GM19023 (cell line): ENCODE results near the gene ASIP.
"Not testable (repeated sequence)": the region's sequence is repeated elsewhere in the genome, so short reads cannot be mapped to it uniquely, and the experiment has no call there.

ENCODE experiments used
- ATAC-seq: cut with Tn5 transposase; IDR thresholded peaks from one replicate; pipeline ENCODE4 v1.9.1; 2021; ENCODE audit warnings: mild to moderate bottlenecking, moderate library complexity; ENCODE audit not compliant: unreplicated experiment

The ASIP gene

GRCh38 chr20:34242015-34242414, 792 bp downstream of the ASIP start:
- not testable (repeated sequence) for ATAC-seq

- ATAC-seq = no peak
Measured at GRCh38 chr20:34242879-34243278, 1.7 kb downstream of the ASIP start.

GRCh38 chr20:34243377-34243776, 2.2 kb downstream of the ASIP start:
- ATAC-seq = no peak

- no peak for ATAC-seq
Measured at GRCh38 chr20:34246126-34246626, 5.0 kb downstream of the ASIP start.

- no peak for ATAC-seq
Measured at GRCh38 chr20:34249291-34249690, 8.1 kb downstream of the ASIP start.

DNA sequence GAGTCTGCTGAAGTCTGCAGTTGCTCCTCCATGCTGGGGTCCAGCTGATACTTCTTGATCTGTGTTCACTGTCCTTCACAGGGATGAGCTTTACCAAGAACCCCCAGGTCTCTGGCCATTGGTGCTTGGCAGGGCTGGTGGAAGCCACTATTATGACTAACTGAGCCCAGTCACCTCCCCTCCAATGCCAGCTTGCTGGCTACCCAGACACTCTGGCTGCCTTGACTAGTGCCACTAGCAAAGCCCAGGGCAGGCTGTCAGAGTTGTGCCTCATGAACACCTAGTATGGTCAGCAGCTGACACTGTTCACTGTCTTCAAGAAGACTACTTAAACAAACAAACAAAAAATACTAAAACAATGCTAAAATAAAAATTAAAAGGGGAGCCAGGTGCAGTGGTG, 8.8 kb downstream of the ASIP start:
- no peak for ATAC-seq

DNA sequence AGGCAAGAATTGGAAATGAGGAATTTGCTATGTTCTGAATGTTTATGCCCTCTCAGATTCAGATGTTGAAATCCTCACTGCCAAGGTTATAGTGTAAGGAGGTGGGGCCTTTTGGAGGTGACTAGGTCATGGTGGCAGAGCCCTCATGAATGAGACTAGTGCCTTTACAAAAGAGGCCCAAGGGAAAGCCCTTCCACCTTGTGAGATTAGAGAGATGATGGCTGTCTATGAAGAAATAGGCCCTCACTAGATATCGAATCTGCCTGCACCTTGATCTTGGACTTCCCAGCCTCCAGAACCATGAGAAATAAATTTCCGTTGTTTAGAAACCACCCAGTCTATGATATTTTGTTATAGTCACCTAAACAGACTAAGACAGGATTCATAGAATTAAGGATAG, 10.4 kb downstream of the ASIP start:
- ATAC-seq = no peak

- not testable (repeated sequence) for ATAC-seq
Measured at GRCh38 chr20:34252431-34253086, 11.3 kb downstream of the ASIP start.

DNA sequence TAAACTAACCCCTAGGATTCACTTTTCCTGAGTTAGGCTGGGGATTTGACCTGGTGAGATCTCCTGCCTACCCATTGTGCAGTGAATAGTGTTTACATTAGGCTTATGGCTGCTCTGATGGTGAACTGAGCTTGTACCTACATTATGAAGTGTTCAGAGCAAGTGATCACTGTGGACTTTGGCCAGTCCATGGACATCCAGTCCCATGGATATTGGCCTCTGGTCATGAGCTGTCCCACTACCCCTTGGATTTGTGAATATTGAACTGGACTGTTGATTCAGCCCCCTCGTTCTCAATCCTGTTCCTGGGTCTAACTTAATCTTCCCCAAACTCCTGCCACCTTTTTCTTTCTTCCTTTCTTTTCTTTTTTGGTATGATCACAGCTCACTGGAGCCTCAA, 13.8 kb downstream of the ASIP start:
- ATAC-seq = no peak

- no peak for ATAC-seq
Measured at GRCh38 chr20:34256629-34257124, 15.5 kb downstream of the ASIP start.

- no peak for ATAC-seq
Measured at GRCh38 chr20:34260208-34260942, 19.2 kb downstream of the ASIP start.

- ATAC-seq = no peak
Measured at GRCh38 chr20:34262488-34263288, 21.5 kb downstream of the ASIP start.

DNA sequence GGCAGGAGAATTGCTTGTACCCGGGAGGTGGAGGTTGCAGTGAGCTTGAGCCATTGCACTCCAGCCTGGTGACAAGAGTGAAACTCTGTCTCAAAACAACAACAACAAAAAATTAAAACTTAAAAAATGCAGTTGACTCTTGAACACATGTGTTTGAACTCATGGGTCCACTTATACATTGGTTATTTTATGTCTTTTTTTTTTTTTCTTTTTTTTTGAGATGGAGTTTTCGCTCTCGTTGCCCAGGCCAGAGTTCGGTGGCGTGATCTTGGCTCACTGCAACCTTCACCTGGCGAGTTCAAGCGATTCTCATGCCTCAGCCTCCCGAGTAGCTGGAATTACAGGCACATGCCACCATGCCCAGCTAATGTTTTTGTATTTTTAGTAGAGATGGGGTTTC, 22.2 kb downstream of the ASIP start:
- ATAC-seq = not testable (repeated sequence)

DNA sequence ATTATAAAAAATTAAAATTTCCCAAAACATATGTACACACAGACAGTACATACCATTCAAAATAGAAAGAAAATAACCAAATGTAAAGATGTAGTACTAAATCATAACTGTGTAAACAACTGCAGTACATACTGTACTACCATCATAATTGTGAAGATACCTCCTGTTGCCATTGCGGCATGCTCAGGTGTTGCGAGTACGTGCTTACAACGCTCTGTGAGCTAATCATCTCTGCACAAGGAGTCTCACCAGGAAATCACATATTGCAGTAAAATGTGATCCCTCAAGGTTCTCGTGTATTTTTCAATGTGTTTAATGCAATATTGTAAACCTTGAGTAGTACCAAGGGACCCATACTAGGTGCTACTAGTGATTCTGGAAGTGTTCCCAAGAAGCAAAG, 22.9 kb downstream of the ASIP start:
- ATAC-seq = no peak

GRCh38 chr20:34268145-34268544, 26.9 kb downstream of the ASIP start:
- no peak for ATAC-seq

DNA sequence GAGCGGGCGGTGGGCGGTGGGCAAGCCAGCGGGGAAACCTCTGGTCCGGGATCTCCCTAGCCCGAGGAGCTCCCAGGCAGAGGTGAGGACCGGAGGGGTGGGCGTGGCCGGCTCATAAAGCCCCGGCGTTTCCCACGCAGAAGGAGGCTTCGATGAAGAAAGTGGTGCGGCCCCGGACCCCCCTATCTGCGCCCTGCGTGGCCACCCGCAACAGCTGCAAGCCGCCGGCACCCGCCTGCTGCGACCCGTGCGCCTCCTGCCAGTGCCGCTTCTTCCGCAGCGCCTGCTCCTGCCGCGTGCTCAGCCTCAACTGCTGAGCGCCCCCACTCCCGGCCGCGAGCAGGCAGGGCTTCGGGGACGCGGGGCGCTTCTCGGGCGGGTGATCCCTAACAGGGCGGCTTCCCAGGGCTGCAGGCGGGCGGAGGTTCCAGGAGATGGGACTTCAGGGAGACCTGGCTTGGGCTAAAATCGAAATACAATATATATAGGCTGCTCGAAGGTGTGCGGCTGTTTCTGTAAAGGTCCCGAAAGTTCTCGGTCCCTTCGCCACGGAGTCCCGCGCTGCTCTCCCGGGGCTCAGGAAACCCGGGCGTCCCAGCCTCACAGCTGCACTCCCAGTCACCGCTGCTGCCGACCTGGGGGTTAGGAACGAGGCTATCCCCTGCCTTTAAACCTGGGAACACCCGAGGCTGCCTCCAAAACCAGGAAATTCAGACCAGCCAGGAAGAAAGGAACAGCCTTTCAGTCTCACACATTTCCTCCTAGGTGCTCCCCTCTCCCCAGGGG, 27.8 kb downstream of the ASIP start:
- ATAC-seq = no peak

GRCh38 chr20:34269996-34270627, 28.9 kb downstream of the ASIP start:
- ATAC-seq = no peak

DNA sequence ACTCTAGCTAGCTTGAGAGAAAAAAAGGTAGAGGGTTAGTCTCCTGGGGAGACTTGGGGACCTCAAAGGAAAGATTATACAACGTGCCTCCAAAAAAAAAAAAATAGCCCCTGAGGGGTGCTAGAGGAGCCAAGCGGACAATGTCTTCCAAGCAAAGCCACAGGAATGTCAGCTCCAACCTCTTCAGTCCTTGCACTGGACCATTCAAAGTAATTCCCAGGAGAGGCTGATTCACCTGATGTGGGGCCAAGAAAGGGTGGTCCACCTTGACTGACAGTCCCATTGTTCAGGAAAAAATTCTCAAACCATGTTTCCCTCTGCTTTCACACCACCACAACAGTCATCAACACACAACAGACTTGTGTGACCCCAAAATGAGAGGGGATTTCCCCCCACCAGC, 30.7 kb downstream of the ASIP start:
- ATAC-seq = no peak

DNA sequence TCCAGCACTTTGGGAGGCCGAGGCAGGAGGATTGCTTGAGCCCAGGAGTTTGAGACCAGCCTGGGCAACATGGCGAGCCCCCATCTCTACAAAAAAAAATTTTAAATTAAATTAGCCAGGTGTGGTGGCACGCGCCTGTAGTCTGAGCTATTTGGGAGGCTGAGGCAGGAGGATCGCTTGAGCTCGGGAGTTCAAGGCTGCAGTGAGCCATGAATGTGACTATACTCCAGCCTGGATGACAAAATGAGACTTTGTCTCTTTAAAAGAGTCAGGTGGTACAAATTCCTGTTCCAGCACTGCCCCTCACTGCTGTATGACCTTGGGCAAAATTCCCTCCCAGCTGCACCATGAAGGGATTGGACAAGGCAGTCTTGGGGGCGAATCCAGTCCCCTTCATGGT, 33.5 kb downstream of the ASIP start:
- no peak for ATAC-seq

GRCh38 chr20:34281177-34281576, 40.0 kb downstream of the ASIP start:
- ATAC-seq = no peak
